ENCODE data around the gene UNC5B. TPM values are rescaled to one million over a fixed set of nuclear protein-coding genes. Genes with fewer than 3 reads are reported as not detected.

UNC5B gene
- total and polyA plus RNA-seq, 12 donors: 2.0 to 27.0 (median 8.8) TPM

- WGBS, 4 donors: 80 to 93% (median 91%) methylated on average over 3 to 5 of the region's 5 CpGs
- Histone ChIP-seq H3K9me3 (replicated peaks in 1 of 3) (no peaks in the 10 kb centered on the region), H3K36me3 (replicated peaks in 1 of 2) (no peaks in the 10 kb centered on the region), H3K4me1 (replicated peaks in 1 of 2) (peaks cover 11 to 34% of the 10 kb centered on the region in 2 donors), H3K27ac (peak overlapping the region in 1 of 5 donors; percentile 56), H3K4me3 (no peak overlapping the region), H3K27me3 (no peaks in the 10 kb centered on the region)
- no peak for DNase-seq
- intact Hi-C loops (cut with DNase I): no loop called here
- TF ChIP-seq, protein P1, sequence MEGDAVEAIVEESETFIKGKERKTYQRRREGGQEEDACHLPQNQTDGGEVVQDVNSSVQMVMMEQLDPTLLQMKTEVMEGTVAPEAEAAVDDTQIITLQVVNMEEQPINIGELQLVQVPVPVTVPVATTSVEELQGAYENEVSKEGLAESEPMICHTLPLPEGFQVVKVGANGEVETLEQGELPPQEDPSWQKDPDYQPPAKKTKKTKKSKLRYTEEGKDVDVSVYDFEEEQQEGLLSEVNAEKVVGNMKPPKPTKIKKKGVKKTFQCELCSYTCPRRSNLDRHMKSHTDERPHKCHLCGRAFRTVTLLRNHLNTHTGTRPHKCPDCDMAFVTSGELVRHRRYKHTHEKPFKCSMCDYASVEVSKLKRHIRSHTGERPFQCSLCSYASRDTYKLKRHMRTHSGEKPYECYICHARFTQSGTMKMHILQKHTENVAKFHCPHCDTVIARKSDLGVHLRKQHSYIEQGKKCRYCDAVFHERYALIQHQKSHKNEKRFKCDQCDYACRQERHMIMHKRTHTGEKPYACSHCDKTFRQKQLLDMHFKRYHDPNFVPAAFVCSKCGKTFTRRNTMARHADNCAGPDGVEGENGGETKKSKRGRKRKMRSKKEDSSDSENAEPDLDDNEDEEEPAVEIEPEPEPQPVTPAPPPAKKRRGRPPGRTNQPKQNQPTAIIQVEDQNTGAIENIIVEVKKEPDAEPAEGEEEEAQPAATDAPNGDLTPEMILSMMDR (IDR thresholded peaks at IDR 0.05): no peak
- no peak for TF ChIP-seq POLR2A (IDR thresholded peaks at IDR 0.05)
Measured at GRCh38 chr10:71267508-71268240, 55.3 kb downstream of the UNC5B start.

GRCh38 chr10:71268247-71268691 is 55.9 kb downstream of the UNC5B start:
- intact Hi-C loops (cut with DNase I): no loop called here
- peaks cover 11 to 34% of the 10 kb centered on the region in 2 donors for H3K4me1 ChIP-seq (replicated peaks in 1 of 2)
- 50 to 91% (median 59%) methylated on average over 7 to 8 of the region's 8 CpGs for WGBS, 4 donors

DNA sequence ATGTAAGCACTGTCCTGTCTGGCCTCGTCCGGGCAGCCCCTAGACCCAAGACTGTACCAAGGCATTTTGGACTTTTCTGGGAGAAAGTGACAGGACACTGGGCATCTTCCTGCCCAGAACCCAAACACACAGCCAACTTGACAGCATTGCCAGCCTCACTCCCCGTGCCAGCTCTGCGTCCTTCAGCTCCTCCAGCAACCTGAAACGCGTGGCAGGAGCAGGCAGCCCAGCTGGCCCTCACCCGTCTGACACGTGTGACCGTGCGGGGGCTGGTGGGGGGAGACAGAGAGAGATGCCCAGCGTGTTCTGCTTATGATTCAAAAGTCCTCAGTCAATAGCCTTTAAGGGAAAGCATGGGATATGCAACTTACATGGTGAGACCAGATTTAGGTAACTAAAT is 56.4 kb downstream of the UNC5B start:
- TF ChIP-seq, protein P1 (IDR thresholded peaks at IDR 0.05): no peak
- TF ChIP-seq POLR2A (IDR thresholded peaks at IDR 0.05): no peak
- H3K36me3 ChIP-seq (replicated peaks in 1 of 2): no peaks in the 10 kb centered on the region
- H3K27me3 ChIP-seq: no peaks in the 10 kb centered on the region
- H3K27ac ChIP-seq: peak overlapping the region in 2 of 5 donors; percentile 15 to 56
- intact Hi-C loops (cut with DNase I): no loop called here
- peak; percentile 71 to 87 (median 82) for DNase-seq
- 34 to 55% (median 41%) methylated on average over 10 to 11 of the region's 11 CpGs for WGBS, 4 donors
- no peaks in the 10 kb centered on the region for H3K9me3 ChIP-seq (replicated peaks in 1 of 3)
- H3K4me1 ChIP-seq (replicated peaks in 1 of 2): peaks cover 11 to 34% of the 10 kb centered on the region in 2 donors
- no peak overlapping the region for H3K4me3 ChIP-seq

More at GRCh38 chr10:71268247-71268691, 55.9 kb downstream of the UNC5B start:
- TF ChIP-seq, protein P1 (IDR thresholded peaks at IDR 0.05): peak in 4 of 6 experiments; percentile 28 to 47 (median 43)
- no peak for TF ChIP-seq POLR2A (IDR thresholded peaks at IDR 0.05)
- Histone ChIP-seq H3K4me3 (no peak overlapping the region), H3K27me3 (no peaks in the 10 kb centered on the region), H3K9me3 (replicated peaks in 1 of 3) (no peaks in the 10 kb centered on the region), H3K36me3 (replicated peaks in 1 of 2) (no peaks in the 10 kb centered on the region), H3K27ac (peak overlapping the region in 2 of 5 donors; percentile 15 to 56)
- peak in 3 of 7 donors; percentile 26 to 43 (median 33) for DNase-seq

DNA sequence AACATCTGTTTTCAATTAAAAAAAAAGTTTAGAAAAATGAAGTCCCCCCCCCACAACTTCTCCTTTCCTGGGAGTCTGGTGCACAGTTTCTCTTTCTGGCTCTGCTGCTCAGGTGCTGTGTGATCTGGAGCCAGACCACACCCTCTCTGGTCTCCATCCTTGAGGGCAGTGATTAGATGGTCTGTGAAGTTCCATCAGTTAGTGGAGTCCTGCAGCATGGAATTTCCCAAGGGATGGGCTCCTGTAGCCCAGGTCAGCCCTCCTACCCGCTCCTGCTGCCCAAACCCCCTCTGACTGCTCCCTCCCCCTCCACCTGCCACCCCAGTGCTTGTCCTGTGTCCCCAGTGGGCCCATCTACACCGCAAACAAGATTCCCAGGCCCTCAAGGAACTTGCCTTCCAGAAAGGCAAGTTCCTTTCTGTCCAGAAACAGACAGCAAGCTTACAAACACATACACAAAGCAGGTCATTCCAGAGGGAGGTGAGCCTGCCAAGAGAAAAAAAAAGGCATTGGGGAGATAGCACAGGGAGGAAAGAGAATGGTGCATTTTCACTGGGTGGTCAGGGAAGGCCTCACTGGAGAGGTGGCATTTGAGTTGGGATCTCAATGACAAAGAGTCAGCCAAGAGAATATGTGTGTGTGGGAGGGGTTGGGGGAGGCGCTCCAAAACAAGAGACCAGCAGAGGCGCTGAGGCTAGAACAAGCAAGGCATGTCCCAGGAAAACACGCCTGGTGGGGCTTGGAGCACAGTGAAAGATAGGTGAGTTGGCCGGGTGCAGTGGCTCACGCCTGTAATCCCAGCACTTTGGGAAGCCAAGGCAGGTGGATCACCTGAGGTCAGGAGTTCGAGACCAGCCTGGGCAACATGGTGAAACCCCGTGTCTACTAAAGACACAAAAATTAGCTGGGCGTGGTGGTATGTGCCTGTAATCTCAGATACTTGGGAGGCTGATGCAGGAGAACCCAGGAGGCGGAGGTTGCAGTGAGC is 57.2 kb downstream of the UNC5B start:
- no peaks in the 10 kb centered on the region for H3K27me3 ChIP-seq
- H3K9me3 ChIP-seq (replicated peaks in 1 of 3): no peaks in the 10 kb centered on the region
- 67 to 73% (median 70%) methylated on average over 9 to 11 of the region's 11 CpGs for WGBS, 4 donors
- no peak for DNase-seq
- H3K4me1 ChIP-seq (replicated peaks in 1 of 2): peaks cover 11 to 34% of the 10 kb centered on the region in 2 donors
- H3K4me3 ChIP-seq: no peak overlapping the region
- H3K36me3 ChIP-seq (replicated peaks in 1 of 2): no peaks in the 10 kb centered on the region
- intact Hi-C loops (cut with DNase I): no loop called here
- H3K27ac ChIP-seq: peak overlapping the region in 2 of 5 donors; percentile 5 to 15
- TF ChIP-seq, protein P1 (IDR thresholded peaks at IDR 0.05): no peak
- TF ChIP-seq POLR2A (IDR thresholded peaks at IDR 0.05): no peak
